Measurements from ENCODE around the gene FAM171A1.

- TF ChIP-seq, protein P1, sequence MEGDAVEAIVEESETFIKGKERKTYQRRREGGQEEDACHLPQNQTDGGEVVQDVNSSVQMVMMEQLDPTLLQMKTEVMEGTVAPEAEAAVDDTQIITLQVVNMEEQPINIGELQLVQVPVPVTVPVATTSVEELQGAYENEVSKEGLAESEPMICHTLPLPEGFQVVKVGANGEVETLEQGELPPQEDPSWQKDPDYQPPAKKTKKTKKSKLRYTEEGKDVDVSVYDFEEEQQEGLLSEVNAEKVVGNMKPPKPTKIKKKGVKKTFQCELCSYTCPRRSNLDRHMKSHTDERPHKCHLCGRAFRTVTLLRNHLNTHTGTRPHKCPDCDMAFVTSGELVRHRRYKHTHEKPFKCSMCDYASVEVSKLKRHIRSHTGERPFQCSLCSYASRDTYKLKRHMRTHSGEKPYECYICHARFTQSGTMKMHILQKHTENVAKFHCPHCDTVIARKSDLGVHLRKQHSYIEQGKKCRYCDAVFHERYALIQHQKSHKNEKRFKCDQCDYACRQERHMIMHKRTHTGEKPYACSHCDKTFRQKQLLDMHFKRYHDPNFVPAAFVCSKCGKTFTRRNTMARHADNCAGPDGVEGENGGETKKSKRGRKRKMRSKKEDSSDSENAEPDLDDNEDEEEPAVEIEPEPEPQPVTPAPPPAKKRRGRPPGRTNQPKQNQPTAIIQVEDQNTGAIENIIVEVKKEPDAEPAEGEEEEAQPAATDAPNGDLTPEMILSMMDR (conservative IDR thresholded peaks at IDR 0.05; ENCODE audit: low read length): no peak
- TF ChIP-seq EZH2phosphoT487 (IDR thresholded peaks at IDR 0.05; ENCODE audit: borderline replicate concordance): no peak
Observed at GRCh38 chr10:15211464-15211979, 159.6 kb downstream of the FAM171A1 start.
